Hypothalamus (tissue), 51 donors: Measurements from ENCODE around the gene TCEAL9.
"Not testable (repeated sequence)": the region's sequence is repeated elsewhere in the genome, so short reads cannot be mapped to it uniquely, and the experiment has no call there.

Experiments used
- DNase-seq, 51 donors: peaks; one replicate each; lab custom pipeline; 2025; lab: John Stamatoyannopoulos, UW

TCEAL9 gene

DNA sequence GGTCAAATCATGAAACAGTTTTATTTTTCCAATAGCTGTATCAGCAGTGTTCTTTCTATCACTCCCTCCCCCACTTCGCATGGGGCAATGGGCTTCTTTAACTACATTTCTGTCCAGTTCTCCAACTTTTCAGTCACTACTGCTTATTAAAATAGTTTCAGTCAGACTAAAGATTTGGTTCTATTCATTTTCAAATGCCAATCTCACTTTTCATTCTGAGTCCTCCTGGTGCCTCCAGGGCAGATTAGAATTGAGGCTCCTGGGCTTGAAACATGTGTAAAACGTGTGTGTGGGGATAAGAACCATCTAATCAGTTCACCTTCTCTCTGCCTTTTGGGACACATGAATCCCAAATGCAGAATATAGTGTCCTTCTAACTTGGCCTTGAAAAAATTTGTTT lies 16.6 kb downstream of the TCEAL9 start:
- DNase-seq = no peak

DNA sequence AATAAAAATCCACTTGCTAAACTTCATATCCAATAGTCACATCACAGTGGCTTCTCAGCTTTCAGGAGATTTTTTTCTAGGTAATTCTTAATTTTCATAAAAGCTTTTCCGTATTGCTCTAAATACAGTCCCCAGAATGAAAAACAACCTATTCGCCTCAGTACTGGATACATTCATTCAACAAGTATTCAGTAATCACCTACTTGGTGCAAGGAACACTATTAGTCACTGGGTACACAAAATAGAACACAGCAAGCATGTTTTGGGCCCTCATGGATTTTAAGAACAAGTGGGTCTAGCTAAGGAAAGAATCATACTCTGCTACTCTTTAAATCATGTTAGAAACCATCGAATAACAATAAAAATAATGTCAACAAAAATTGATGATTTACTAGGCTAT lies 17.3 kb downstream of the TCEAL9 start:
- DNase-seq = no peak

DNA sequence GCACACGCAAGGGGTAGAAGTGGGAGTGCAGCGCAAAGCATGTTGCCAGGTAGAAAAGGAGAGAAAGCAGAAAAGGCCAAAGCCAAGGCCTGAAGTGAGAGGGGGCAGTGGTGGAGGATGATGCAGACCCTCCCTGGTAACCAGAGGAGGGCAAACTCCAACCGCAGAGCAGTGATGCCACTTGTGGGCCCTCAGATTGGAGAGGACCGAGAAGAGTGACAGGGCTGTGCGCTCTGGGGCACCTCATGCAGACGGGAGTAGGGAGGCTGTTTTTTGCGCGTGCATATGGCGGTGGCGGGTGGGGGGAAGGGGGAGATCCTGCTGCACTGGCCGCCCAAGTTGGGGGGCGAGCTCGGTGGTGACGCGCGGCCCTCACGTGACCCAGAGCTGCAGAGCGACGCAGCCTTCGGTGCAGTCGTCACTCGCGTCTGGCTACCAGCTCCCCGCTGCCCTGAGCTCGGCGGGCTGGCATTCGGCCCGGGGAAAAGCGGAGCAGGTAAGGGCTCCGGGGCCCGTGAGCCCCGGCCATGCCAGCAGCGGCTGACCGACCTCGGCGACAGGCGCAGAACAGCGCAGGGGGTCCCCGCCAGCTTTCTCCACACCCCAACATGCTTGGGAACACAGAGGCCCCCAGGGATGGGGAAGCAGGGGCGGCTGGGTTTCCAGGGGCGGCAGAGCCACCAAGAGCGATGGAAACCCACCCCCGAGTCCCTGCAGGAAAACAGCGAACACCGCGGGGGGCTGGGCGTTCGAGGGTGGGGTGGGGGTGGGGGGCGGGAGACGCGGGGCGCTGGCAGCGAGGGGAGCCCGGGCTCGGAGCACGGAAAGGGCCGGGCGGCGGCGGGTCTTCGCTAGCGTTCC lies 20.0 kb downstream of the TCEAL9 start, which contains the start of gene BEX3:
TSS of gene BEX3 (plus strand) at position 421 of the 861 bp plus-strand sequence. CDS start 984 bp downstream, outside the sequence.
- peak in 50 of 51 donors; percentile 0 to 74 (median 39) for DNase-seq

DNA sequence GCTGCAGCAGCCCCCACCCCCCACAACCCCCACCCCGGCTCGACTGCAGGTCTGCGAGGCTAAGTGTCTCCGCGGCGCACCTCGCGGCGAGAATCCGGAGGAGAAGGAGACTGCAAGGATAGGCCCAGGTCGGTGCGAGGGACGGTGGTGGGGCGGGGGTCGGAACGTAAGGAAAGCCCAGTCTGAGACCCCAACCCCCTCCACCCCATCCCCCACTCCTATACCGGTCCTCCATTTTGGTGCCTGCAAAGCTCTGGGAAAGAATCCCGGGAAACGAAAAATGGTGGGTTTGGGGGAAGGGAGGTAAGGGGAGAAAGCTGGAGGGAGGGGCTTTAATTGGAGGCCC lies 20.6 kb downstream of the TCEAL9 start:
- DNase-seq = peak in 24 of 51 donors; percentile 0 to 57 (median 4)

DNA sequence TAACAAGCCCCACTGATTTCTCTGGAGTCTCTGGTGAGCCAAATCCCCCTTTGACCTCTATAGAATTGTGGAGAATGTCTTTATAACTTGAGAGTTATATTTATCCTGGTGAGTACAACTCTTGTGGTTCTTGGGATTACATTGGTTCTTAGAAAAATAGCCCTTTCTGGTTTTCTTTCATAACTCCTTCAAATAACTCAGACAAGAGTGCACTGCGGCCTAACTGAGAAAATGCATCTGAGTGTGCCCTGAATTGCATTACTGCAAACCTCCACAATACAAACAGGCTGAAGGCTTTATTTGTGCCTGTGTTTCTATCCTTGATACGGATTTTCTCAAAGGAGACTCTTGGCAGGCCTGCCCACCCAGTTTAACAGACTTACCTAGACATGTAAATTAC lies 22.7 kb downstream of the TCEAL9 start:
- DNase-seq = no peak

DNA sequence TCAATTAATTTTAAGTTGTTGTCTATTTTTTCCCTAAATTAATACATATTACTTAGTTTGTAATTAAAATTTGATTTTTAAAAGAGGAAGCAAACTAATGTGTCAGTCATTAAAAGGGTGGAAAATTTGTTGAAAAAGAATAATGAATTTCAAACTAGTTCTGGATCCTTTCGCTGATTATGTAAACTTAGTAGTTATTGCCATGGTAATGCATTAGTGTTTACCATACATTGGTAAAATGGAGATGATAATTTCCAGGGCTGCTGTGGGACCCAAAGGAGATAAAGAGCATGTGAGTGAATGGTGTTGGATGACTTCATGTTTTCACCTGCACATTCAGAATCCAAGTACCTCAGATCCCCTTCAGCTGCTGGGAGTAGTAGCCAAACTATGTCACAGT lies 26.6 kb downstream of the TCEAL9 start:
- no peak for DNase-seq

DNA sequence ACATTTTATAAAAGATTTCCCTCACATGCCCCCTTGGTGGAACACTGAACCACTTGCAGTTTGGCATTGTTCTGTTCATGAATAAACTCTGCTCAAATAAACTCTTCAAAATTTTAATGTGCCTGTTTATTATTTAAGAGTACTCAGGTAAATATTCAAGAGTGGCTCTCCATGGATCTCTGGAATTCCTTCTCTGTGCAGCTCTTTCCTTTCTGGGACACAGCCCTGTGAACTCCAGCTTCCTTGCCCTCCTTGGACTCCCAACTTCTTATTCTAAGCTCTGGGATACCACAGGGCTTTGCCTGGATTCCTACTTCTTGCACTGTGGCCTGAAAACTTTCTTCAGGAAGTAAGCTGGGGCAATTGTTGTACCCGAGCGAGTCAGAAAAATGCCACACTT lies 28.4 kb downstream of the TCEAL9 start:
- DNase-seq = no peak

DNA sequence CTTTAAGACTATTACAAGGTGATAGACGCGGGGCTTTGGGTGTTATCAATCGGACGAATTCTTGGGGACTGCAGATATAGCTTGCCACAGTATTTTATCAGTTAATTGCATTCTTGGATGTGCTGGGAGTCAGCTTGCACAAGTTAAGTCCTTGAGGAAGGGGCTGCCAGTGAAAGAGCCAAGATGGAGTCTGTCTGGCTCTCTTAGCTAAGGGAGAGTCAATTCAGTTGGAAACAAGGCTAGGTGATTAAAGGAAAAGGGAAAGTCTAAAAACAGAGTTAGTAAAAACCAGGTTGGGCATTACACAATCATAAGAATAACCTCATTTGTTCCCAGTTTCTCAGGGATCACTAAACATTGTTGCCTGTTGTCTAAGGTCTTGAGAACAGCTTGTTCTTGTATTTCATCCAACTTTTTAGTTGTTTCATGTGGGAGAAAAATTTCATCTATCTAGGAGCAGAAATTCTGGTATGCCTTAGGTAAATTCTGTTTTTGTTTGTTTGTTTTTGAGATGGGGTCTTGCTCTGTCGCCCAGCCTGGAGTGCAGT lies 29.1 kb downstream of the TCEAL9 start:
- DNase-seq = not testable (repeated sequence)

DNA sequence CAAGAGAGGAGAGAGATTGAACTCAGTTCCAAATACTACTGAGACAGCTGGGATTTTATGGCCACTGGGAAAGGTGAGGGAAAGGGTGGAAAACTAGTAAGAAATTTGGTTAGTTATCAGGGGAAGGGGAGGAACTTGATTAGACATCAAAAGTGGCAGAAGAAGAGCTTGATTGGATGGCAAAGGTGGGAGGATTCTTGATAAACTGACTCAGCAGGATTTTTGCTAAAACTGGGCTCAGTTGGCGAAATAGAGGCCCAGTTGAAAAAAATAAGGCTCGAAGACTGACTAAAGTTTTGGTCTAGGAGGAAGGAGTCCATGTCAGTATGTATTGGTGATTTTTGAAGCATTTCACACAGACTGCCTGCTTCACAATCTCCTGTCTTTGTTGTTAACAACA lies 30.0 kb downstream of the TCEAL9 start:
- no peak for DNase-seq

DNA sequence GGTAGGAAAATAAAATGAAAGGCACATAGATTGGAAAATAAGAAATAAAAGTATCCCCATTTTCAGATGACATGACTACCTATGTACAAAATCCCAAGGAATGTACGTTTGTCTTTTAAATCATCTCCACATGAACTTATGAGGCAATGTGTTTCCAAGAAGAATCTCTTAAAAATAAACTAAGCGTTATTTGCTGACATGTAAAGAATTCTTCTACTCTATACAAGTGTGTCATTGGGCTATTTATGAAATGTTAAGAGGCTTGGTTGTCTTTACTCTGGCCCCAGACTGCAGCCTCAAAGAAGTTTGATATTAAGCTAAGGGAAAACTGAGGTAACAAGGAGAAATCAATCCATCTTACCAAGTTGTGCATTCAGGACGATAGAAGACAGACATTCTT lies 37.2 kb downstream of the TCEAL9 start:
- no peak for DNase-seq

DNA sequence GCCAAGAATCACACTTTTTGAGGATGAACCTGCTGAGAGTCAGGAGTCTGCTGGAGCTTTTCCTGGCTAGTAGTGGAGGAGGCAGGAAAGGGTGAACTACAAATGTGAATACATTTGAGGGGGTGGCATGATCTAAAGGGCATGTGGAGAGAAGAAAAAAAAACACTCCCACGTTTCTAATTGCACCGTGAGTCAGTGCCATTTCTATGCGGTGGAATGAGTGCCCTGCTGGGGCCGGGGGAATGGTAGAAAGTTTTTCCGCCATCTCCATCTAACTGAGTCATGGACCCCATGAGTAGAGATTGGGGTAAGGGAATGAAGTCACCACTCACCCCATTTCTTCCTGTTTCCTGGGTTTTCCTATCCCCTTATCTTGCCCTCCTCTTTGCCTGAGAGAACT lies 39.9 kb downstream of the TCEAL9 start:
- peak in 1 of 51 donors; percentile 2 for DNase-seq

DNA sequence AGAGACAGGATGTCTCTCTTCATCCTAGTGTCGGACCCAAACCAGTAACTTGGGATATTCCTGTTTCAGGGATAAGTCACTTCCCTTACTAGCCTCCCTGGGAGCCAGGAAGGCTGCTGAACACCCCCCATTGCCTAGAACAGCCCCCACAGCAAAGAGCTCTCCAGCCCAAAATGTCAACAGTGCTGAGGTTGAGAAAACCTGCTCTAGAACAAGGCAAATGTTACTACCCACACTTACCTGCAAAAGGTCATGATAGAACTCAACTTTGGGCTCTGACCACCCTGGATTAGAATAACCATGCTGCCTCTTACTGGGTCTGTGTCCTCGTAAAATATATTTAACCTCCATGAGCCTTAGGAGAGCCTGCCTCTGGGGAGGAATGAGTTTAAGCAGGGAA lies 40.4 kb downstream of the TCEAL9 start:
- no peak for DNase-seq

DNA sequence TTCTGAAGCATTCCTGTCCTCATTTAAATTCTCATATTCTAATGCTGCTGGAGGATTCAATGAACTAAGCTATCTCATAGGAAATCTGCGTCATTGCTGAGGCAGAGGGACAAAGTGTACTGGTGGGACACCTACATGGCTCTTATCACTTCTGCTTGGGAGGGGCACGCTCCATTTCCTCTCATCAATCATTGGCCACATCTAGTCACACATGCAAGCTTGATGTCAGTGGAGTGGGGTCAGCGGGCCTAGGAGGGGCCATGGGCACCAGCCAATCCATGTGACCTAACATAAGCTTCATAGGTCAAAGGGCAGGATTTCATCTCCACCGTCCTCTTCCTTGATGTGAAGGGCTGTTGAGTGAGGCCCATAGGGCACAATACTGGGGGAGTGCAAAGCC lies 41.4 kb downstream of the TCEAL9 start:
- DNase-seq = no peak

DNA sequence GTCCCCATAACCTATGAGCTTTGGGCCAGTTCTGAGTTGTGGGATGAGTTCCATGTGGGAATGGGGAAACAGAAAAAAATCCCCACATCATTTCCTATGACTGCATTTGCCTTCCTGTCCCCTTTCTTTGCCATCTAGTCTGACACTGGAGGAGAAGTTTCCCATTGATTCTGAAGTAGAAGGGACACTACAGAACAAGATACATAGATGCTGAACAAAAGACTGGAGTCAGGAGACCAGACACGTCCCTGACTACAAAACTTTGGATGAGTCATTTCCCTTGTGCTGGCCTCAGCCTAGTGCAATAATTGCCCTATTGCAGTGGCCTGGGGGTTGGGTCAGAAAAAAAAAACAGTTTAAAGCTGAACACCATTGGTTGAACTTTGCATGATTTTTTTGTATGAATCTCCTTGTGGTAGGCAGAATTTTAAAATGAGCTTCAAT lies 42.1 kb downstream of the TCEAL9 start:
- no peak for DNase-seq

DNA sequence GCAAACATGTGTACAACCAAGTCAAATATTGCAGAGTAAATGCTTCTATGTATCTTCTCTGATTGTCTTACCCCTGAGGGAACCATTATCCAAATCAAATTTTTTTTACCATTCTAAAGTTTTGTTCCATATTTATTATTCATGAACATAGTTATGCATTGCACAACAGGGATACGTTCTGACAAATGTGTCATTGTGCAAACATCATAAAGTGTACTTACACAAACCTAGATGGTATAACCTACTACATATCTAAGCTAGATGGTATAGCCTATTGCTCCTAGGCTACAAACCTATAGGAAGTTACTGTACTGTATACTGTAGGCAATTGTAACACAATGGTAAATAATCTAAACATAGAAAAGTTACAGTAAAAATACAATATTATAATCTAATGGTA lies 43.4 kb downstream of the TCEAL9 start:
- DNase-seq = no peak

DNA sequence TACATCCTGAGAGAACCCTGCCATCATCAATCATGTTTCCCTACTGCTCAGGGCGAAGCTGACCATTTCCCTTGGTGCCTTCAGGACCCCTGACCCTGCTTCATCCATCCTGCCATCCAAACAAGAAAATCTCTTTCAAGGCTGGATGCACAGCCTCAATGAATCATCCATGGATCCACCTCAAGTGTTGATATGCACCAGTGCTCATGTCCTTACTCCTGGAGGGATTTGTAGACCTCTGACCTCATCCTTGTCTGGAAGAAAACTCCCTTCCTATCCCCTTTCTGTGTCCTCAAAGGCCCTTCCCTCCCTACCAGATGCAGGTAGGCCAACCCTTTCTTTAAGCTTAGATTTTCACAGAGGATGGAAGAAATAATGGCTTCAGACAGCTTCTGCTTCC lies 44.6 kb downstream of the TCEAL9 start:
- no peak for DNase-seq

DNA sequence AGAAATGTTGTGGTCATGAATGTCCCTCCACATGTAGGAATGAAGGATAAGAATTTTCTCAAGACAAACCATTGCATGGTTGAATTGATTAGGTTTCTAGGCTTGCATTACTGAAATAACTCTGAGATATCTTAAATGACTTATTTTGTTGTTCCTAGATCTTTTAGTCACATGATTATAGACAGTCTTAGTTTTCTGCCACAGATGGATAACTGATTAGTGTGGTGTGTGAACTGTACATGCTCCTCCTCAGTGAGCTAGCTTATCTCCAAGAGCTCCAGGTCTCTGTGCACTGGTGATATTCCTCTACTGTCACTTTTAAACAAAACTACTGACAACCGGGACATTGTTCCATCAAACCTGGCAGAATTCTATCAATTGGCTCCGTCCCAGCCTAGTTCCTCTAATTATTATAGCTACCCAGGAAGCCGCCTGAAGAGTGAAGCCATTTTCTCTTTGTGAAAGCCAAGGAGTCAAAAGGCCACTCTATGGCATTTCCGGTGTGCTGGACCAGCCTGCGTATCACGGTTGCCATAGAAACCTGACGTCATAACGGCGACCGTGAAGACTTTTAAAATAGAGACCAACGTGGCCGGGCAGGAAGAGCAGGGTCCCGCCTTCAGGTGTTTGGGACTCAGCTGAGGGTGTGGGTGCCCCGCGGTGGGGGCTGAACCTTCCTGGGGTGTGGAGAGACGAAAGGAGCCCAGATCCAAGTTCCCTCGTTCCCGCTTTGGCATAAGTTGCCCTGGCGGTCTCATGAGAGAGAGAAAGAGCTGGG lies 48.1 kb downstream of the TCEAL9 start:
- DNase-seq = peak in 42 of 51 donors; percentile 0 to 54 (median 12)

DNA sequence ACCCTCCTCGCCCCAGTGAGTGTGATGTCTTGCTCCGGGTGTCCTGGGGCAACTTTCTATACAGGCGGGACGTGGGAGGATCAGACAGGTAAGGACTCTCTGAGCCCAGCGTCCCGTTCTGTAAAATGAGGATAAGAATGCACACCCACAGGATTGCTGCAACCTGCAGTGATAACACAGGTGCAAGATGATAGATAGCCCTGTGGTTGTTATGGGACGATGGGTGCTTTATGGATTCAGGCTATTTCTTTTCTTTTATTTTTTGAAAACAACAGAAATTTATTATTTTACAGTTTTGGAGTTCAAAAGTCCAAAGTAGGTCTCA lies 48.7 kb downstream of the TCEAL9 start:
- peak in 1 of 51 donors; percentile 3 for DNase-seq

DNA sequence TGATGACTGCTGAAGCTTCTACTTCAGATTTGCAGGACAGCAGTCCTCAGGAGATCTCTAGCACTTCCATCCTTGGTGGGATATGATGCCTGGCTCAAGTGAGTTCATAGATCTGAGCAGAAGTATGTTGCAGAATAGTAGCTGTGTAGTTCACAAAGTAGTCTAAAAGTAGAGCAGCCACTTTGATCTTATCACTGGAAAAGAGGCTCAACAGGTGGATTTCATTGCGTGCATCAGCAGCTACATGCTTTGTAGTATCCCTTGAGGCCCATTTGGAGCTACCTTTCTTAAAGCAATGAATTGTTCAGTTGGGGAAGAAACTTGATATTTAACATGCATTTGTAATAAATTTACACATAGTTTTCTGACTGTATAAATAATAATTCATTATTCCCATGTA lies 50.0 kb downstream of the TCEAL9 start:
- no peak for DNase-seq

DNA sequence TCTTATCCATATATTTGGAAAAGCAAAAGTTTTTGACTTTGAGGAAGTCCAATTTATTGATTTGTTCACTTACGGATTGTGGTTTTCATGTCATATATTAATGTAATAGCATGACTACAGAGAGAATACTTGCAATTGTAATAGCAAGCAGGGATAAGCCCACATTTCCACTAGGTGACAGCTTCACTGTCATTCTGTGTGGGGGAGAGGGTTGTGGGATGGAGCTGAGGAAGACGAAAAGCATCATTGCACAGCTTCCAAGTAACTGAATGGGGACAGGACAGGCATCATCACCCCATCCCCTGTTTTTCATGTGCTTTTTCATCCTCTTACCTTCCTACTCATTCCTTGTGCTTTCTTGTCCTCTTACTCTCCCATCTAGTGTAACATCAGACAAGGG lies 51.5 kb downstream of the TCEAL9 start:
- DNase-seq = no peak
